Measurements from ENCODE around the gene CD38.
"Not testable (repeated sequence)": the region's sequence is repeated elsewhere in the genome, so short reads cannot be mapped to it uniquely, and the experiment has no call there.

Gene CD38

DNA sequence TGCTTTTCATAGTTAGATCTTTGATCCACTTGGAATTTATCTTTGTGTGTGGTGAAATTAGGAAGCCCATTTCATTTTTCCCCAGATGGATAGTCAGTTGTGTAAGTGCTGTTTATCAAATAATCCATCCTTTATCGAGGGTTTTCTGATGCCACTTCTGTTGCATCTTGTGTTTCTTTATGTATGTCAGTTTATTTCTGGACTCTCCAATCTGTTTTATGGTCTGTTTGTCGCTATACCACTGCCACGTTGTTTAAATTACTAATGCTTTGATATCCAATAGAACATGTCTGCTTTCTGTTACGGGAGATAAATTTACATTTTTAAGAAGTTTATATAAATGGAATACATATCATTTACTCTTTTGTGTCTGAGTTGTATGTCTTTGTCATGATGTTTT lies 21.0 kb downstream of the CD38 start:
- DNase-seq (ENCODE audit: low read depth) = no peak

DNA sequence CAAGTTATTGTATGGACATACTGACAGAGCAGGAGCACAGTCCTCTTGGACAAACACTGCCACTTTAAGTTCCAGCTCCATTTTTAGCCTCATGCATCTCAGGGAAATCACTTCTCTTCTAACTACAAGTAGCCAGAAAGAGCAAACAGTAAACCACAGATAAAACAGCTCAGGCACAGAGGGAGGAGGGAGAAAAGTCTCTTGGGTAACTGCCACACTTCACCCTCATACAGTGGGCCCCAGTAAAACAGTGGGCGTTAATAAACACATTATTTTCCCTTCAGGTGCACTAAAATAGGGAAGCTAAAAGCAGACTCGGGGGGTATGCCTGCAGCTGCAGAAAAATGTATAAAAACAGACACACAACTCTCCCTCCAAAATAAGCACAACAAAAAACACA lies 21.6 kb downstream of the CD38 start:
- DNase-seq (ENCODE audit: low read depth) = no peak

DNA sequence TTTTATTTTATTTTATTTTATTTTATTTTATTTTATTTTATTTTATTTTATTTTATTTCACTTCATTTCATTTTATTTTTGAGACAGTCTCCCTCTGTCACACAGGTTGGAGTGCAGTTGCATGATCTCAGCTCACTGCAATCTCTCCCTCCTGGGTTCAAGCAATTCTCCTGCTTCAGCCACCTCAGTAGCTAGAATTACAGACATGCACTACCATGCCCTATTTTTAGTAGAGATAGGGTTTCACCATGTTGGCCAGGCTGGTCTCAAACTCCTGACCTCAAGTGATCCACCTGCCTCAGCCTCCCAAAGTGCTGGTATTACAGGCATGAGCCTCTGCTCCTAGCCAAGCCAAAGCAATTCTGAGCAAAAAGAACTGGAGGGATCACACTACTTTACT lies 24.4 kb downstream of the CD38 start:
- DNase-seq (ENCODE audit: low read depth) = not testable (repeated sequence)

DNA sequence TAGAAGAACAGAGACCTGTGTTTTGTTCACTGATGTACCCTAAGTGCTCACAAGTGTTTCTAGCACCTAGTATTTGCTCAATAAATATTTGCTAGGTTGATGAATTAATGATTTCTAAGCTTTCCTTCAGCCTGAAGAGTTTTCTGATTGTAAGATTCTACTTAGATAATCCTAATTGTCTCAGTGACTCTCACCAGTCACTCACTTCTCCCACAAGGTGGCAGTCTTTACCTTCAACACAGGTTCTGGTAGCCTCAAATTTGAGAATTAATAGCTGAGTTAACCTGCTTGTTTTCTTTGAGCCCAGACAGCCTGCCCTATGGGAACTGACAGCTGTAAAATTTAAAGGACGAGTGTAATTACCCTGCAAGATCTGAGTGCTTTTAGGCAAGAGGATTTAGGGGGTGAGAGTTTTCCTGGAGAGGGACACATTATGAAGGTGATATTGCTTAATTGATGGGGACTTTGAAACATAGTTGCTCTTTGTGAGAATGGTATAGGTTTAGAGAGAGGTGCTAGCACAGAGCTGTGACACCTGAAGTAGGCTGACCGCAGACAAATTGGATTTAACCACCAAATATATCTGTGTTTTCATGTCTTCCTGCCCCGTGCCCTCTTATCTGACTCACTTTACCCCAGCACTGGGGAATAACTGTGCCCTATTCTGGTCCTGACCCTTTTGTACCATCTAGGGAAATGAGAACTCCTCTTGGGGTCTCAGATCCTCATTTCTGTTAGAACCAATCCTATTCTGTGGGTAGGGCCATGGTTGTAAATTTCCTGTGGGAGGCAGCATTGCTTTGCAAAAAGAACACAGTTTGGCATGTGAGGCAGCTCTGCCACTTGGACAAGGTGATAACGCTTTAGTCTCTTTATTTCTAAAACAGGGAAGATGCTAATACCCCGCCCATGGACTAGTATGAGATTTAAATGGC lies 27.7 kb downstream of the CD38 start:
- peak; percentile 70 for DNase-seq (ENCODE audit: low read depth)

DNA sequence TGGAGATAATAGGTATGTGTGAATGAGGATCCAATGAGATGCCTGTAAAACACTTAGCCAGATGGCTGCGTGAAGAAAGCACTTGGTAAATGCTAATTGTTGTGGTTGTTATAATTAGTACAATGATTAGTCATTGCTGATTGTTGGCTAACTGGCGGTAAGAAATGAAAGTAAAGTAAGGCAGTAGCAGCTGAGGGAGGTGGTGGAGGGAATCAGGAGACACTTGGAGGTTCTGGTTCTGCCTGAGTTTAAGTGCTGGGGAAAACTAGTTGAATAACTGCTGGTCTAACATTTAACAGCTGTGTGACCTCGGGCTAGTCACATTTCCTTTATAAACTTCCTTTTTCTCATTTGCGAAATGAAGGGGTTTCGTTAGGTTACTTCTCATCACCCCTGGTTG lies 30.9 kb downstream of the CD38 start:
- DNase-seq (ENCODE audit: low read depth) = no peak

DNA sequence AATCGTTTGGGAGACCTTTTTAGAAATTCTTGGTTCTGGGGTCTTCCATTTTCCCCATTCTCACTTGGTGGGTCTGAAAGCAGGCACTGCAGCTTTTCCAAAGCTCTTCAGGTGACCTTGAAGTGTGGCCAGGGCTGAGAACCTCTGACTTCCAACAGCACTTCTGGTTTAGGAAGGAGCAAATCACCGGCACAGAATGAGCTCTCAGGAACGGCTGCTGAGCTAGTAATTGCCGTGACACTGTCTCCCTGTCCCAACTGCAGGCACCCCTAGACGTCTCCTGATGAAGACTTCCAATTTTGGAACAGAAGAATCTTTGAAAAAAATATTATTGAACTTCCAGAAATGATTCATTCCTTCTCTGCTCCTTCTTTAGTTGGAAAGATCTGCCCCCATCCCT lies 31.3 kb downstream of the CD38 start:
- no peak for DNase-seq (ENCODE audit: low read depth)

DNA sequence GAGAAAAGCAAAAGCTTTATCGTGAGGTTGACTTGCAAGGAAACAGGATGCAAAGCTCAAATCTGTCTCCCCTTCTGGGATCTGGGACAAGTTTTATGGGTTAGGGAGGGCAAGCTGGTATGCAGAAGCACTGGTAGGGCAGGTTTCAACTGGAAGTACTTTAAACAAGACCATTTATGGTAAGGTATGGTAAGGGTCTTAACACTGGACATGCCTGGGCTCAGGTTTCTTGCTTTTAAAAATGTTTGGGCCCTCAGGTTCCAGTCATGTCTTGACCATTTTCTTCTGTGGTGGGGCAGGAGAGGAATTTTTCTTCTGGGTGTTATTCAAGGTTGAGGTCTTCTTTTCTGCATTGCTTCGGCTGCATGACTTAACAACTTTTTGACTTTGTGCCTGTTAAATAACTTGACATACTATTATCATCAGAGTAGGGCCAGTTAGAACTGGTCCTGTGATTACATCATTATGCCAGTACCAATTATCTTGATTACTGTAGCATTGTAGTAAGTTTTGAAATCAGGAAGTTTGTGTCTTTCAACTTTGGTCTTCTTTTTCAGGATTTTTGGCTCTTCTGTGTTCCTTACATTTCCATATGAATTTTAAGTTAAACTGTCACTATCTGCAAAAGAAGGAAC lies 33.7 kb downstream of the CD38 start:
- DNase-seq (ENCODE audit: low read depth) = no peak

DNA sequence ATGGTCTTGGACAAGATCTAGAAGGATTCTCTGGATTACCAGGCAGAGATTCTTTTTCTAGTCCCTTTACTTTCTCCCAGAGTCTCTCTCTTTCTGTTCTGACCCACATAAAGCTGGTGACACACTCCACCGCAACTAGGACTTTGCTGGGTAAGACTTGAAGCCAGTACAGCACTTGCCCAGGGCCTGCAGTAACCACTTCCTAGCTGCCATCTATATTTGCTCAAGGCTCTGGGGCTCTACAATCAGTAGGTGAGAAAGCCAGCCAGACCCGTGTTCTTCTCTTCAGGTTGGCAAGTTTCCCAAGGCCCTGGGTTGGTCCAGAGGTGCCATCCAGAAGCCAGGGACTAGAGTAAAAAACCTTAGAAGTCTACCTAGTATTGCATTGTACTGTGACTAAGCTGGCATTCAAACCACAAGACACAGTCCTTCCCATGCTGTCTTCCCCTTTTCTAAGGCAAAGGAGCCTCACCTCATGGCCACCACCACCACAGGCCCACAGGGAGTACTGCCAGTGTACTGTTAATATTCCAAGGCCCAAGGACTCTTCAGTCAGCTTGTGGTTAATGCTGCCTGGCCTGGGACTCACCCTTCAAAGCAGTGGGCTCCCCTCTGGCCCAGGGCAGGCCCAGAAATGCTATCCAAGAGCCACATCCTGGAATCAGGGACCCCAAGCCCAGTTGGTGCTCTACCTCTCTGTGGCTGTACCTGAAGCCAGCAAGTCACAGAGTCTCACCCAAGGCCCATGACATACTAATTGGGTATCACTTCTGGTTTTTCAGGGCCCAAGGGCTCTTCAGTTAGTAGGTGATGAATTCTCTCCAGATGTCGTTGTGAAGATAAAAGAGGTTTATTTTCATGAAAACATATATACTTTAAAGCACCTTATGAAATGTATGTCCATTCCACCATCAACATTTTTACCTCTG lies 54.7 kb downstream of the CD38 start:
- DNase-seq (ENCODE audit: low read depth) = no peak

DNA sequence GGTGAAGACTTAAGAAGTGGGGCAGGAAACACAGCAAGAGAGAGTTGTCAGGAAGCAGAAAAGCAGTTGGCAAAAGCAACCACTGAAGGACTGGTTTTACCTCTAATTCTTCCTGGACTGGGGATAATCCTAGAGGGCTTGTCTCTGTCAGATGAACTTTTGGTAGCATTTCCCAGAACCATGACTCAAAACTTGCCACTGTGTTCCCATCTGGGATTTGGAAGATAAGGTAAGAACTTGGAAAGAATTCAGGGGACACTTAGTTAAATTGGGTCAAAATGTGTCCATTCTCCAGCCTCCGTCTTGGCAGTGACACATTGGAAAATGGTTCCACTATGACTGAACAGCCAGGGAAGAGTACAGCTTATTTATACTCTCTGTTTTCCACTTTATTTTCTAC lies 55.7 kb downstream of the CD38 start:
- no peak for DNase-seq (ENCODE audit: low read depth)

DNA sequence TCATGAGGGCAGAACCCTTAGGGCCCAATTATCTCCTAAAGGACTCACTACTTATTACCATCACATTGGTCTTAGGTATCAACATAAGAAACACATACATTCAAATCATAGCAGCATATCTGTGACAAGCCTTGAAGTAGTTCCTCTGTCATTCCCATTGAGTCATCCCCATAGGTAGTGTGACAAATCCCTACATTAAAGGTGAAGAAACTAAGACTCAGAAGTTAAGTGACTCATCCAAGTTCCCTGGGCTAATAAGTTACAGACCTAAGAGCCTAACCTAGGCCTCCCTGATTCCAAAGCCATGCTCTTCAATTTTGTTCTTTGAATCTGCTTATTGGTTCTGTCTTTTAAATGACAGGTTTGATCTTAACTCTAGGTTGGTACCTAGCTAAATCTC lies 58.2 kb downstream of the CD38 start:
- no peak for DNase-seq (ENCODE audit: low read depth)

DNA sequence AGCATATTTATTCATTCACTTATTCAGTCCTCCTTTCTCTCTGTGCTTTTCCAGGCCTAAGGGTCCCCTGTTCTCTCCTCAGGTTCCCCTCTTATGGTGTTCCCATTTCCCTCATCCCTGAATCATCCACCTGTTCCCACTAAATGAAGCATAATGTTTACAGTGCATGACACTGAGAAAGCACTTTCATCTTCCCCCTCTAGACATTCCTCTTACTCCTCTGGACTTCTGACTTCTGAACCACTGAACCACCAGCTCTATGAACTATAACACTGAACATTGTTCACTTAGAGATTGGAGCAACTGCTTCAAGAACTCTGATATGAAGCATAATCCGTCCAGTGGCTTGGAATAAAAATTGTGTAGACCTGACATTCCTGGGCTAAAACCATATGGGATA lies 59.5 kb downstream of the CD38 start:
- no peak for DNase-seq (ENCODE audit: low read depth)

DNA sequence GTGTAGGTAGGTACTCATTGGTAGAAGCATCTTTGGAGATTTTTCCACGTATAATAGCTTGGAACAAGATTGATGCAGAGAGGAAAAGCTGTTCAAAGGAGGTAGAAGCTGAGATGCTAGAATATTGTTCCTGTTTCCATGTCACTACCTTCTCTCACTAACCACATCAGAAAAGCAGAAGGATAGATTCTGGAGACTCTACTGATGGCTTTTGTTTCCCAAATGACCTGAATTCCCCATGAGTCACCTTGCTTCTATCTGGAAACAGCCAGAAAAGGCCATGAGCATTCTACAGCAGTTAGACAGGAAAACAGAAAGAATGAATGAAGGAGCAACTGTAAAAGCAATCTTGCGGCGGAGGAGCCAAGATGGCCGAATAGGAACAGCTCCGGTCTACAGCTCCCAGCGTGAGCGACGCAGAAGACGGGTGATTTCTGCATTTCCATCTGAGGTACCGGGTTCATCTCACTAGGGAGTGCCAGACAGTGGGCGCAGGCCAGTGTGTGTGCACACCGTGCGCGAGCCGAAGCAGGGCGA lies 63.1 kb downstream of the CD38 start:
- DNase-seq (ENCODE audit: low read depth) = not testable (repeated sequence)

DNA sequence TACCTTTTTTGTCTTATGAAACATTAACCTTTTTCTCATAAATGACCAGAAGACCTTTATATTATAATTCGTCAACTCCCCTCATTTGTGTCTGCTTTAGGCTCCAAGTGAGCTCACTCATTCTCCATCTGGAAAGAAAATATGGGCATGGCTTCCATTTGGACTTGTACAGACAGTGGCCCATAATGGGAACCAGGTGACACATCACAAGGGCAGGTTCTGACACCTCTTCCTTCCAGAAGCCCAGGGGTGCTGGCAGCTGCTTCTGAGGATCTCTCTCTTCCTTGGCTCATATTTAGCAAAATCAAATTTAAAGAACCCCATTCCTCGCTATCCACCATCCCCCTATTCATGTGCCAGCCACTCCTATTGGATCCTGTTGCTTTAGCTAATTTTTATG lies 69.6 kb downstream of the CD38 start:
- DNase-seq (ENCODE audit: low read depth) = no peak

DNA sequence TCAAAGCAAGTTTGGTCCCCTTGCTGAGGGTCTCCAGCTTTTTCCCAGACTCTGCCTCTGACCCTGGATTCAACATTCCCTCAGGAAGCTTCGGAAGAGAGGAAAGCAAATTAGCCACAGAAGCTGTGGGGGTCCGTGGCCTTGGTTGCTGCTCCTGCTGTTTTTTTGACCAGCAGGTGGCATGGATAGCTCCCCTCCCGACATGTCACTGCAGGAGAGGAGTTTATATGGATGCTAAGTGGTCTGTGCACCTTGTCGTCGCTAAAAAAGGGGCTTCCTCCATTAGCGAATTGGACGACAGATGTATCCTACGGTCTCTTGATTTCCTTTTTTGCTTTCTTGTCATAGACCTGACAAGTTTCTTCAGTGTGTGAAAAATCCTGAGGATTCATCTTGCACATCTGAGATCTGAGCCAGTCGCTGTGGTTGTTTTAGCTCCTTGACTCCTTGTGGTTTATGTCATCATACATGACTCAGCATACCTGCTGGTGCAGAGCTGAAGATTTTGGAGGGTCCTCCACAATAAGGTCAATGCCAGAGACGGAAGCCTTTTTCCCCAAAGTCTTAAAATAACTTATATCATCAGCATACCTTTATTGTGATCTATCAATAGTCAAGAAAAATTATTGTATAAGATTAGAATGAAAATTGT lies 70.2 kb downstream of the CD38 start:
- DNase-seq (ENCODE audit: low read depth) = peak; percentile 6

DNA sequence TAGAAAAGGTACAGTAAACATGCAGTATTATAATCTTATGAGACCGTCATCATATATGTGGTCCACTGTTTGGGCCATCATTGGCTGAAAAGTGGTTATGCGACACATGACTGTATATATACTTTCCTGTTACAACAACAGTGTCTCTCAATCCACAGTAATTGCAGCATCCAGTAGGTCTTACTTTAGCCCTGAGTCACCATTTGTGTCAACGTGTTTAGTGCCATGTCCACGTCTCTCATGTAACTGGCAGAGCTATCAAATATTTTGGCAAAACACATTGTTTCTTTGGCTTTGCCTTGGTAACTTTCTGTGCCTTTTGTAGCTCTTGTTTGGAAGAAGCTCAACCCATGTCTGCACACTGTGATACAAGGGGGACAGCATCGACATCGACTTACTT lies 73.8 kb downstream of the CD38 start:
- DNase-seq (ENCODE audit: low read depth) = no peak

DNA sequence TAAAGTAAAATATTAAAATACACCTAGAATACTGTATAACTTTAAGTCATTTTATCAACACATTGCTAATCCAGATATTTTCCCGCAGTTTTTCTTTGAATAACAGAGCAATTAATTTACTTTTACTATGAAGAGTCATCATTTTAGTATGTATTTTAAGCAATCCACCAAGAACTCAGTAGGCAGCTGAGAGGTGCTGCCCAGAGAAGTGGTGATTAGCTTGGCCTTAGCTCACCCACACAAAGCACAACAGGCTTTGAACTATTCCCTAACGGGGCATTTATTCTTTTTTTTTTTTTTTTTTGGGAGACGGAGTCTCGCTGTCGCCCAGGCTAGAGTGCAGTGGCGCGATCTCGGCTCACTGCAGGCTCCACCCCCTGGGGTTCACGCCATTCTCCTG lies 74.4 kb downstream of the CD38 start:
- DNase-seq (ENCODE audit: low read depth) = no peak

DNA sequence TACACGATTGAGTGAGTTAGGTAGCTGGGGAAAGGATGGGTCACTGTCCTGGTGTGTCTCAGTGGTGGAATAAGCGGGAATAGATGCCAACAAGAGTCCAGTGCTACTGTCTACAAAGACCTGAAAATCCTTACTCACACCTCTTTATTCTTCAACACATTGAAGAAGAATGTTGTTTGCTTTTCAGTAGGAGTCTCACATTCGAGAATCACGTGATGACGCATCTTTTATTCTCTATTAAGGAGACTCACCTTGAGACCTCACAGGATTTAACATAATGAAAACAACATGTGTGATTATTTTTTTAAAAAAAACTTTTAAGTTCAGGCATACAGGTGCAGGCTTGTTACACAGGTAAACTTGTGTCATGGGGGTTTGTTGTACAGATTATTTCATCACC lies 75.2 kb downstream of the CD38 start:
- DNase-seq (ENCODE audit: low read depth) = no peak

DNA sequence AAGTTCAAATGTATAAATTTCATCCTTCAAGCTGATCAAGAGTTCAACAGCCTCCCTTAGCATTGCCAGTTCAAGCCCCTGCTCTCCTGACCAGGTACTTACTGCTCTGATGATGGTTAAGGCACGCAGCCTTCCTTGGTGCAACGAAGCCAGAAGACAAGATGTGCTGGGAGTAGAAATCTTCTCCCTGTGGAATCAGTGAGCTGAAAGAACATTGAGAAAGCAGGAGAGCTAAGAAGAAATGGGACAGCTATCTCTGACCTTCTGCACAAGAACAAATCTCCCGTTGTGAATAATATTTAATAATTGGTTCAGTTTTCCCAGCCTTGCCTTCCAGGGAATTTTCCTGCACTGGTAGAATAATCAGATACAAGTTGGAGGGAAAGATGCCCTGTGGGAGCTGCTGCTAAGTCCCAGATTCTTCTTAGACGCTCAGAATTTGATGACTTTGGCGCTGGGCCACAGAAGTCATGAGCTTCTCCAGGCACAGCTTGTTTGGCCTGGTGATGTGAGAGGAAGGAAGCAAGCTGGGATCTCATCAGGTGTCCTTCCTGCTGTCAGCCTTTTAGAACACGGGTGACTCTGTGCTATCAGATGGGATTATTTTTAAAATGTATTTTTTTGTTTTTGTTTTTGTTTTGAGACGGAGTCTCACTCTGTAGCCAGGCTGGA lies 77.8 kb downstream of the CD38 start:
- peak; percentile 3 for DNase-seq (ENCODE audit: low read depth)

DNA sequence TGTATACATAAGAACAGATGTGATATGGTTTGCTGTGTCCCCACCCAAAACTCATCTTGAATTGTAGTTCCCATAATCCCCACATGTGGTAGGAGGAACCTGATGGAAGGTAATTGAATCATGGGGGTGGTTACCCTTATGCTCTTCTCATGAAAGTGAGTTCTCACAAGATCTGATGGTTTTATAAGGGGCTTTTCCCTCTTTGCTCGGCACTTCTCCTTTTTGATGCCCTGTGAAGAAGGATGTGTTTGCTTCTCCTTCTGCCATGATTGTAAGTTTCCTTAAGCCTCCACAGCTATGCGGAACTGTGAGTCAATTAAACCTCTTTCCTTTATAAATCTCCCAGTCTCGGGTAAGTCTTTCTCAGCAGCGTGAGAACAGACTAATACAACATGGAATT lies 83.1 kb downstream of the CD38 start:
- not testable (repeated sequence) for DNase-seq (ENCODE audit: low read depth)

DNA sequence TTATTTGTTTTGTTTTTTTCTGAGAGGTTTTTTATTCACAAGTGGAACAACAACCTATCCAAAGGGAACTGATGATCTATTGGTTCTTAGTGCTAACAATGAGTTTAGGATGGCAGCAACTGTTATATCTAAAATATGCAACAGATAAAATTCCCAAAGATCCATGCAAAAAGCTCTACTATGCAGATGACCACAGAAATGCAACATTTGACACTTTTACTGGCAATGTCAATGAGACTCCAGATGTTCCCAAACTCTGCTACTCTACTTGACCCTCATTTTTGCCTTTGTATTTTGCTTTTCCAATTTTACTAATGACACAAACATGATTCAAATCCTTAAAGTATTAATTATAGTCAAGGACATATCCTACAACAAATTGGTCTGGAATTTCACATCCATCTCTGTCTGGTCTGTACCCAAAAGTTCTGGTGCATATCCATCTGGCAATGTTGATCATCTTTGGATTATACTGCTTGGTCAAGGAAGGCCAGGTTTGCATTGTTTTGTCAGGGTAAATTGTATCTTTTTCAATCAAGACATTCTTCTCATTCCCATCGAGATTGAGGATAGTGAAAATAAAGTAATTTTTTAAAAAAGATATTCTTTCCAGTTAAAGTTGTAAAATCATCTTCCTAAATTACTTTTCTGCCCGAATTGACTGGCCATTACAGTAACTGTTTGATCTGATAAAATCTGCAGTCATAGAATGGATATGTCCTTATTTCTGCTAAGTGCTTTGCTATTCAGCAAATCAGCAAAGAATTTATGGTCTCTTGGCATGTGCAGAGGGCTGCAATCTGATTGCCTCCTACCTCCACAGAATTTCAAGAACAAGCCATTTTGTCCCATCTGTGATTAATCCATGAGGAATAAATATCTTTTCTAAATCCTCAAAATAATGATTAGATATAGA lies 86.8 kb downstream of the CD38 start:
- DNase-seq (ENCODE audit: low read depth) = no peak
